ENCODE data around the gene TRERF1.

- TF ChIP-seq POLR2A (IDR thresholded peaks at IDR 0.05) (no peak), CTCF (IDR thresholded peaks at IDR 0.05) (no peak)
Measured at GRCh38 chr6:42225419-42225818, 226.3 kb downstream of the TRERF1 start.

Measured in lower leg skin (tissue), 3 donors.